ENCODE measurements around the gene ACCS. TPM values are rescaled to one million over a fixed set of nuclear protein-coding genes. Genes with fewer than 3 reads are reported as not detected.

The ACCS gene
- total RNA-seq, 1 experiment from 2014 or later = 13.9 TPM

- no peak for TF ChIP-seq MXD4 (CRISPR knock-in tag; IDR thresholded peaks at IDR 0.05; ENCODE audit: borderline replicate concordance)
- no peak for TF ChIP-seq ZNF396 (CRISPR knock-in tag; IDR thresholded peaks at IDR 0.05; ENCODE audit: borderline replicate concordance)
- TF ChIP-seq SMAD4 (CRISPR knock-in tag; IDR thresholded peaks at IDR 0.05) = no peak
- no peak for TF ChIP-seq STAT6 (CRISPR knock-in tag; conservative IDR thresholded peaks at IDR 0.05; ENCODE audit: low read depth)
- TF ChIP-seq GRHL2 (CRISPR knock-in tag; IDR thresholded peaks at IDR 0.05; ENCODE audit: insufficient replicate concordance, severe bottlenecking) = no peak
- no peak for TF ChIP-seq USF1 (CRISPR knock-in tag; IDR thresholded peaks at IDR 0.05)
These were observed 14.9 kb upstream of the ACCS start (continued) for GRCh38 chr11:44051171-44051570.

GRCh38 chr11:44057340-44057739, 8.7 kb upstream of the ACCS start:
- CTCF ChIA-PET = interaction anchor here (2.4 kb wide), 1 partner anchor 168 kb away, joined by 8 read pairs; no protein-coding TSS in a partner anchor
- Mint-ChIP-seq H3K4me1 (no peaks in the 10 kb centered on the region), H3K4me3 (no peak overlapping the region), H3K27ac (no peak overlapping the region), H3K9me3 (no peaks in the 10 kb centered on the region), H3K36me3 (no peaks in the 10 kb centered on the region), H3K27me3 (ENCODE audit: low read depth) (no peaks in the 10 kb centered on the region; the same call in 1 of the 2 replicates)
- ATAC-seq (no peak), DNase-seq (ENCODE audit: low spot score) (no peak)
- TF ChIP-seq AFF4 (CRISPR knock-in tag; IDR thresholded peaks at IDR 0.05; ENCODE audit: borderline replicate concordance) = no peak
- TF ChIP-seq GTF2I (CRISPR knock-in tag; conservative IDR thresholded peaks at IDR 0.05) = no peak
- no peak for TF ChIP-seq ATF3 (CRISPR knock-in tag; conservative IDR thresholded peaks at IDR 0.05)
- no peak for TF ChIP-seq RORB (CRISPR knock-in tag; IDR thresholded peaks at IDR 0.05)
- TF ChIP-seq ERG (CRISPR knock-in tag; IDR thresholded peaks at IDR 0.05) = no peak
- TF ChIP-seq ZNF219 (CRISPR knock-in tag; IDR thresholded peaks at IDR 0.05; ENCODE audit: borderline replicate concordance) = no peak
- no peak for TF ChIP-seq RELA (CRISPR knock-in tag; IDR thresholded peaks at IDR 0.05; ENCODE audit: borderline replicate concordance)
- no peak for TF ChIP-seq GRHL2 (CRISPR knock-in tag; IDR thresholded peaks at IDR 0.05; ENCODE audit: insufficient replicate concordance, severe bottlenecking)
- TF ChIP-seq ZNF416 (CRISPR knock-in tag; IDR thresholded peaks at IDR 0.05) = no peak
- no peak for TF ChIP-seq NFE2L1 (CRISPR knock-in tag; IDR thresholded peaks at IDR 0.05)
- no peak for TF ChIP-seq AR (CRISPR knock-in tag; IDR thresholded peaks at IDR 0.05)
- no peak for TF ChIP-seq HMGA2 (CRISPR knock-in tag; IDR thresholded peaks at IDR 0.05)
- no peak for TF ChIP-seq TEAD1 (CRISPR knock-in tag; IDR thresholded peaks at IDR 0.05)
- POLR2A ChIA-PET = no interaction called here

Data from WTC11 (cell line).